ENCODE data around the gene SORL1.

Gene SORL1

GRCh38 chr11:121596195-121597155 is 144.4 kb downstream of the SORL1 start:
- no peak overlapping the region for H3K4me3 ChIP-seq (ENCODE audit: low read length)
- TF ChIP-seq ZNF274 (IDR thresholded peaks at IDR 0.05; ENCODE audit: low read depth, low read length), result no peak

GRCh38 chr11:121603316-121603715 is 151.2 kb downstream of the SORL1 start:
- no peak for TF ChIP-seq ZNF274 (IDR thresholded peaks at IDR 0.05; ENCODE audit: low read depth, low read length)
- H3K4me3 ChIP-seq (ENCODE audit: low read length), result no peak overlapping the region

- H3K4me3 ChIP-seq (ENCODE audit: low read length), result no peak overlapping the region
- no peak for TF ChIP-seq ZNF274 (IDR thresholded peaks at IDR 0.05; ENCODE audit: low read depth, low read length)
Observed at GRCh38 chr11:121604152-121604551, 152.0 kb downstream of the SORL1 start.

GRCh38 chr11:121606354-121606753 is 154.2 kb downstream of the SORL1 start:
- TF ChIP-seq ZNF274 (IDR thresholded peaks at IDR 0.05; ENCODE audit: low read depth, low read length), result no peak
- no peak overlapping the region for H3K4me3 ChIP-seq (ENCODE audit: low read length)

GRCh38 chr11:121607341-121607740 is 155.2 kb downstream of the SORL1 start:
- no peak for TF ChIP-seq ZNF274 (IDR thresholded peaks at IDR 0.05; ENCODE audit: low read depth, low read length)
- H3K4me3 ChIP-seq (ENCODE audit: low read length), result no peak overlapping the region

- H3K4me3 ChIP-seq (ENCODE audit: low read length), result no peak overlapping the region
- no peak for TF ChIP-seq ZNF274 (IDR thresholded peaks at IDR 0.05; ENCODE audit: low read depth, low read length)
Observed at GRCh38 chr11:121608545-121609098, 156.5 kb downstream of the SORL1 start.

- no peak overlapping the region for H3K4me3 ChIP-seq (ENCODE audit: low read length)
- no peak for TF ChIP-seq ZNF274 (IDR thresholded peaks at IDR 0.05; ENCODE audit: low read depth, low read length)
Observed at GRCh38 chr11:121610706-121611105, 158.6 kb downstream of the SORL1 start.

- no peak for TF ChIP-seq ZNF274 (IDR thresholded peaks at IDR 0.05; ENCODE audit: low read depth, low read length)
- no peak overlapping the region for H3K4me3 ChIP-seq (ENCODE audit: low read length)
Observed at GRCh38 chr11:121611242-121611641, 159.1 kb downstream of the SORL1 start.

GRCh38 chr11:121613724-121614123 is 161.6 kb downstream of the SORL1 start:
- H3K4me3 ChIP-seq (ENCODE audit: low read length), result no peak overlapping the region
- no peak for TF ChIP-seq ZNF274 (IDR thresholded peaks at IDR 0.05; ENCODE audit: low read depth, low read length)

GRCh38 chr11:121614636-121615240 is 162.6 kb downstream of the SORL1 start:
- H3K4me3 ChIP-seq (ENCODE audit: low read length), result no peak overlapping the region
- no peak for TF ChIP-seq ZNF274 (IDR thresholded peaks at IDR 0.05; ENCODE audit: low read depth, low read length)

- TF ChIP-seq ZNF274 (IDR thresholded peaks at IDR 0.05; ENCODE audit: low read depth, low read length), result no peak
- H3K4me3 ChIP-seq (ENCODE audit: low read length), result no peak overlapping the region
Observed at GRCh38 chr11:121615501-121615900, 163.4 kb downstream of the SORL1 start.

- H3K4me3 ChIP-seq (ENCODE audit: low read length), result no peak overlapping the region
- no peak for TF ChIP-seq ZNF274 (IDR thresholded peaks at IDR 0.05; ENCODE audit: low read depth, low read length)
Observed at GRCh38 chr11:121618516-121618915, 166.4 kb downstream of the SORL1 start.

- no peak for TF ChIP-seq ZNF274 (IDR thresholded peaks at IDR 0.05; ENCODE audit: low read depth, low read length)
Observed at GRCh38 chr11:121625777-121626506, 173.8 kb downstream of the SORL1 start.

GRCh38 chr11:121626507-121626875 is 174.4 kb downstream of the SORL1 start:
- TF ChIP-seq ZNF274 (IDR thresholded peaks at IDR 0.05; ENCODE audit: low read depth, low read length), result no peak
- no peak overlapping the region for H3K4me3 ChIP-seq (ENCODE audit: low read length)

More at GRCh38 chr11:121625777-121626506, 173.8 kb downstream of the SORL1 start:
- no peak overlapping the region for H3K4me3 ChIP-seq (ENCODE audit: low read length)
